H1 (cell line): Measurements from ENCODE around the gene ZNF649. TPM values are rescaled to one million over a fixed set of nuclear protein-coding genes. Genes with fewer than 3 reads are reported as not detected.

ENCODE experiments used
- BCL11A ChIP-seq, 2 experiments: IDR thresholded peaks; one replicate each; pipeline ENCODE4 v1.6.1; 2011; ENCODE audit warnings: low read depth in 2 of 2, low read length in 2 of 2, mild to moderate bottlenecking in 2 of 2
- GTF2F1 ChIP-seq: IDR thresholded peaks from 2 replicates; pipeline ENCODE4 v1.6.1; 2012; ENCODE audit warnings: low read depth, low read length, improper control_type of control experiment, borderline replicate concordance
- KDM5A ChIP-seq: fragments of 200-600 bp; IDR thresholded peaks from 2 replicates; pipeline ENCODE4 v1.7.1; 2012; ENCODE audit warnings: mild to moderate bottlenecking, low read length, inconsistent platforms, mixed read lengths
- PHF8 ChIP-seq: fragments of 200-600 bp; sonication (generic); conservative IDR thresholded peaks from 2 replicates; pipeline ENCODE4 v1.7.1; 2012; ENCODE audit warnings: low read depth, mild to moderate bottlenecking, inconsistent platforms, low read length, moderate library complexity
- RAD21 ChIP-seq, 2 experiments: IDR thresholded peaks in 1 of 2; conservative IDR thresholded peaks in 1 of 2; 2 replicates each; pipeline ENCODE4 v1.6.1; 2011; ENCODE audit warnings: low read depth in 2 of 2, low read length in 2 of 2, improper control_type of control experiment in 1 of 2, inconsistent platforms in 1 of 2, mild to moderate bottlenecking in 1 of 2, moderate library complexity in 1 of 2
- SIN3A ChIP-seq, 2 experiments: IDR thresholded peaks in 1 of 2; conservative IDR thresholded peaks in 1 of 2; 2 replicates each; pipeline ENCODE4 v1.6.1; 2011 to 2012; ENCODE audit warnings: low read length in 2 of 2, improper control_type of control experiment in 1 of 2, low read depth in 1 of 2, mild to moderate bottlenecking in 1 of 2
- SIRT6 ChIP-seq: IDR thresholded peaks from one replicate; pipeline ENCODE4 v1.7.1; 2012; ENCODE audit warnings: low read length, inconsistent platforms
- SP4 ChIP-seq: IDR thresholded peaks from 2 replicates; pipeline ENCODE4 v1.6.1; 2012; ENCODE audit warnings: low read length, inconsistent platforms
- TBP ChIP-seq: IDR thresholded peaks from 2 replicates; pipeline ENCODE4 v1.6.1; 2011; ENCODE audit warnings: low read depth, low read length, improper control_type of control experiment
- polyA plus RNA-seq, 7 experiments: library from polyadenylated mRNA; depleted of rRNA in 3 of 7; stranded (reverse) in 5 of 7; unstranded in 2 of 7; fragments of >200 nt in 5 of 7; fragments of 200-250 nt in 2 of 7; gene quantifications; 1 replicate in 5 of 7; 2 replicates in 1 of 7; 4 replicates in 1 of 7; pipeline versions ENCODE4 v1.2.1 to v1.2.3, GENCODE V29; 2011 to 2013; ENCODE audit warnings: missing spikeins in 2 of 7, mixed read lengths in 2 of 7
- total RNA-seq: library from RNA; stranded (reverse); fragmentation: NEBNext Ultra II Directional; extraction: Animal tissue kit (Norgen Biotek cat#: 25700); gene quantifications from 2 replicates; pipeline ENCODE4 v1.2.1, GENCODE V29; 2021
- TF ChIP-seq, protein P1 (sequence below): IDR thresholded peaks from 2 replicates; pipeline ENCODE4 v1.6.1; 2012; ENCODE audit warnings: low read length, inconsistent platforms
- TF ChIP-seq, protein P2 (sequence below): IDR thresholded peaks from 2 replicates; pipeline ENCODE4 v1.6.1; 2011; ENCODE audit warnings: low read length, improper control_type of control experiment

The ZNF649 gene
- total and polyA plus RNA-seq, 2 of the 8 experiments (the other 6 are each of a cell fraction or from before 2014, with no cell fraction given), result 24.7 to 51.7 TPM

DNA sequence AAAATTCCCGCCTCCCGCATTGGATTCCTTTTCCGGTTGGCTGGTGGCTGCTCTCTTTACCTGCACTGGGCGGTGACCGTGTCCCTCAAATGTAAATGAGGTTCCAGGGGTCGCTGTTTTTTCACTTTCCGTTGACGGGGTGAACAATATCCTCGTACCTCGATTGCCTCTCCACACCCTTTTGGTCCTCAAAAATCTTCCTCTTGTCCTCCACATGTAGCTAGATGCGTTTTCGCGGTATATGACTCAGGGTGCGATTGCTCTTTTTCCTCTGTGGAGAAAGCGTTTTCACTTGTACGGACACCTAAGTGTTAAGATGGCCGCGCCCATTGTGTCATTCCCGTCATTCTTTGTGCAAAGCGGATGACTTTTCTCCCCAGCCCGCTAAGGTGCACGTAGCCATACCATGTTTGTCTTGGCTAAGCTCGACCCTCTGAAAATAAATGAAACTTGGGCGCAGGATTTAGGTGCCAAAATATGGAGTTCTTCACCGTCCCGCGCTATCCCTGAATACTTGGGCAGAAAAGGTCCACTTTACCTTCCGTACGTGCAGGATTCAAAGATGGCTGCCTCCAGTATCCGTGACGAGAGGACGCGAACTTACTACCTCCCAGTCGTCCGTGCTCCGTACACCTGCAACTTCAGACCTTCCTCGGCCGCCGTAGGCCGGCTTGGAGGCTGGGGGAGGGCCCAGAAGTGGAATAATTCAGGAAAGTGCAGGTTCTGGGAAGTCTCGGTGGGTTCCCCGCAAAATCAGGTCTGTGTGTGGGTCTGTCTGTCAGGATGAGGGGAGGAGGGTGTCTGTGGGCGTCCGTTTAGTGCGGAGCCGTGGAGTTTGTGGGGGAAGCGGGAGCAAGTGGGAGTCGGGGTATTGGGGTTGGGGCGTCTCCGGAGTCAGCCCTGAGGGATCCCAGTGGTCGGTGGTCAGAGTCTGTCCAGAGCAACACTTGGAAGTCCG, 22.2 kb upstream of the ZNF649 start, which contains the start of gene ZNF613 (continued):
- TF ChIP-seq GTF2F1 (no peak), TBP (peak; percentile 62), PHF8 (peak; percentile 68), SP4 (no peak; the same call in 1 of the 2 replicates), KDM5A (no peak), RAD21 (IDR thresholded peaks at IDR 0.05 in 1 of 2, conservative IDR thresholded peaks at IDR 0.05 in 1 of 2; ENCODE audit: low read depth in 2 of 2, low read length in 2 of 2) (no peak), SIRT6 (no peak), SIN3A (conservative IDR thresholded peaks at IDR 0.05 in 1 of 2, IDR thresholded peaks at IDR 0.05 in 1 of 2; ENCODE audit: low read depth in 1 of 2, low read length in 2 of 2) (peak in 1 of 2 experiments; percentile 78; a peak in 1 of 4 replicates), BCL11A (IDR thresholded peaks at IDR 0.05; ENCODE audit: low read depth in 2 of 2, low read length in 2 of 2) (no peak)
- TF ChIP-seq, protein P1, sequence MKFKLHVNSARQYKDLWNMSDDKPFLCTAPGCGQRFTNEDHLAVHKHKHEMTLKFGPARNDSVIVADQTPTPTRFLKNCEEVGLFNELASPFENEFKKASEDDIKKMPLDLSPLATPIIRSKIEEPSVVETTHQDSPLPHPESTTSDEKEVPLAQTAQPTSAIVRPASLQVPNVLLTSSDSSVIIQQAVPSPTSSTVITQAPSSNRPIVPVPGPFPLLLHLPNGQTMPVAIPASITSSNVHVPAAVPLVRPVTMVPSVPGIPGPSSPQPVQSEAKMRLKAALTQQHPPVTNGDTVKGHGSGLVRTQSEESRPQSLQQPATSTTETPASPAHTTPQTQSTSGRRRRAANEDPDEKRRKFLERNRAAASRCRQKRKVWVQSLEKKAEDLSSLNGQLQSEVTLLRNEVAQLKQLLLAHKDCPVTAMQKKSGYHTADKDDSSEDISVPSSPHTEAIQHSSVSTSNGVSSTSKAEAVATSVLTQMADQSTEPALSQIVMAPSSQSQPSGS, result peak; percentile 80; the same call in 1 of the 2 replicates
- TF ChIP-seq, protein P2, sequence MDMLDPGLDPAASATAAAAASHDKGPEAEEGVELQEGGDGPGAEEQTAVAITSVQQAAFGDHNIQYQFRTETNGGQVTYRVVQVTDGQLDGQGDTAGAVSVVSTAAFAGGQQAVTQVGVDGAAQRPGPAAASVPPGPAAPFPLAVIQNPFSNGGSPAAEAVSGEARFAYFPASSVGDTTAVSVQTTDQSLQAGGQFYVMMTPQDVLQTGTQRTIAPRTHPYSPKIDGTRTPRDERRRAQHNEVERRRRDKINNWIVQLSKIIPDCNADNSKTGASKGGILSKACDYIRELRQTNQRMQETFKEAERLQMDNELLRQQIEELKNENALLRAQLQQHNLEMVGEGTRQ, result no peak
